ENCODE measurements around the gene VAT1L. TPM values are rescaled to one million over a fixed set of nuclear protein-coding genes. Genes with fewer than 3 reads are reported as not detected.

VAT1L gene
- total and polyA plus RNA-seq, 2 donors (not counting 1 experiment from before 2014, with no cell fraction given) = not detected

DNA sequence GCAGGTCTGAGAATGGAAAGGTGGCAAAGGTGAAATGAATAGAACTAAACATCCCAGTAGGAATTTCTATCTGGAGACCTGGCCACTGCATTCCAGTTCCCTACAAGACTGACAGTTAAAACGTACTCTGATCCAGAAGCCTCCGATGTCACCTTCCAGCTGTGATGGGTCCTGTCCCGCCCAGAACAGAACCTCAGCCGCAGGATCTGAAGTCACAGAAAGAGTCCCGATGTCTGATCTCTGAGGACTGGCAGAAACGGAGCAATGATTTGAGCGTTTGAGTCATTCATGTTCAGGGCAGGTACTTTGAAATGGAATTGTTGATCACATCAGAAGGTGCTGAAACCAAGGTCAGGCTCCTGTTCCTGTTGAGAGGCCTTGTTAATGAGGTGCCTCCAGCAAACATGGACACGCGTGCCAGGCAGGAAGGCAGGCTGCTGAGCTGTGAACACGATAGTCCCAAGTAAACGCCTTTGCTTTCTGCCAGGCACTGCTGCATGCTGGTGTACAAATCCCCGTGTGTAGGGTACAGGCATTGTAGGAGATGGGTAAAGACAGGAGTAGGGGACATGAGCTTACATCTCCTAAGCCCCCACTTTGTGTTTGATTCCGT is 61.4 kb downstream of the VAT1L start:
- H3K4me3 ChIP-seq (ENCODE audit: control extremely low read depth in 1 of 5, extremely low read depth in 1 of 5, insufficient read depth in 1 of 5, low read depth in 2 of 5, low read length in 4 of 5) = no peak overlapping the region
- H3K27ac Mint-ChIP-seq = no peak overlapping the region
- H4K20me1 ChIP-seq (ENCODE audit: control insufficient read depth, insufficient read depth, low read length, poor library complexity, severe bottlenecking) = no peaks in the 10 kb centered on the region
- CTCF ChIA-PET = no interaction called here
- no peaks in the 10 kb centered on the region for H3K36me3 ChIP-seq (replicated peaks in 1 of 2; ENCODE audit: control extremely low read depth in 1 of 2, control insufficient read depth in 1 of 2, extremely low read depth in 1 of 2, insufficient read depth in 2 of 2, low read length in 1 of 2)
- no peaks in the 10 kb centered on the region for H3K9me3 Mint-ChIP-seq (ENCODE audit: insufficient read depth)
- no peaks in the 10 kb centered on the region for H3K4me1 Mint-ChIP-seq
- intact Hi-C loops (cut with micrococcal nuclease) = no loop called here
- no peak overlapping the region for H3K27ac ChIP-seq (ENCODE audit: low read length in 2 of 2)
- H3K9me3 ChIP-seq (ENCODE audit: control extremely low read depth in 1 of 3, control insufficient read depth in 2 of 3, insufficient read depth in 1 of 3, low read length in 2 of 3) = no peaks in the 10 kb centered on the region
- no peak overlapping the region for H2AFZ ChIP-seq (ENCODE audit: insufficient read depth, low read depth, low read length, poor library complexity, severe bottlenecking)
- TF ChIP-seq, protein P1, sequence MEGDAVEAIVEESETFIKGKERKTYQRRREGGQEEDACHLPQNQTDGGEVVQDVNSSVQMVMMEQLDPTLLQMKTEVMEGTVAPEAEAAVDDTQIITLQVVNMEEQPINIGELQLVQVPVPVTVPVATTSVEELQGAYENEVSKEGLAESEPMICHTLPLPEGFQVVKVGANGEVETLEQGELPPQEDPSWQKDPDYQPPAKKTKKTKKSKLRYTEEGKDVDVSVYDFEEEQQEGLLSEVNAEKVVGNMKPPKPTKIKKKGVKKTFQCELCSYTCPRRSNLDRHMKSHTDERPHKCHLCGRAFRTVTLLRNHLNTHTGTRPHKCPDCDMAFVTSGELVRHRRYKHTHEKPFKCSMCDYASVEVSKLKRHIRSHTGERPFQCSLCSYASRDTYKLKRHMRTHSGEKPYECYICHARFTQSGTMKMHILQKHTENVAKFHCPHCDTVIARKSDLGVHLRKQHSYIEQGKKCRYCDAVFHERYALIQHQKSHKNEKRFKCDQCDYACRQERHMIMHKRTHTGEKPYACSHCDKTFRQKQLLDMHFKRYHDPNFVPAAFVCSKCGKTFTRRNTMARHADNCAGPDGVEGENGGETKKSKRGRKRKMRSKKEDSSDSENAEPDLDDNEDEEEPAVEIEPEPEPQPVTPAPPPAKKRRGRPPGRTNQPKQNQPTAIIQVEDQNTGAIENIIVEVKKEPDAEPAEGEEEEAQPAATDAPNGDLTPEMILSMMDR (IDR thresholded peaks at IDR 0.05) = no peak
- no peak for TF ChIP-seq EZH2 (IDR thresholded peaks at IDR 0.05; ENCODE audit: borderline replicate concordance, insufficient read depth, low read depth, low read length, poor library complexity, severe bottlenecking)
- WGBS (ENCODE audit: insufficient coverage) = 91% methylated on average over 12 of the region's 13 CpGs
- H3K4me1 ChIP-seq (ENCODE audit: control insufficient read depth in 2 of 2, insufficient read depth in 2 of 2, low read length in 2 of 2) = no peaks in the 10 kb centered on the region
- no peak for ATAC-seq (ENCODE audit: low read depth)
- H3K79me2 ChIP-seq (ENCODE audit: control insufficient read depth, insufficient read depth, low read length) = no peaks in the 10 kb centered on the region
- H3K27me3 ChIP-seq (replicated peaks in 1 of 4; ENCODE audit: control extremely low read depth in 1 of 4, control insufficient read depth in 3 of 4, insufficient read depth in 4 of 4, low read length in 3 of 4) = no peaks in the 10 kb centered on the region
- H3K4me2 ChIP-seq (replicated peaks; ENCODE audit: low read depth, low read length, poor library complexity, severe bottlenecking) = no peak overlapping the region
- H3K4me3 Mint-ChIP-seq = no peak overlapping the region
- peaks cover 17% of the 10 kb centered on the region for H3K27me3 Mint-ChIP-seq
- no peak overlapping the region for H3K9ac ChIP-seq (ENCODE audit: low read length)
- POLR2A ChIA-PET = no interaction called here
- no peak for DNase-seq

DNA sequence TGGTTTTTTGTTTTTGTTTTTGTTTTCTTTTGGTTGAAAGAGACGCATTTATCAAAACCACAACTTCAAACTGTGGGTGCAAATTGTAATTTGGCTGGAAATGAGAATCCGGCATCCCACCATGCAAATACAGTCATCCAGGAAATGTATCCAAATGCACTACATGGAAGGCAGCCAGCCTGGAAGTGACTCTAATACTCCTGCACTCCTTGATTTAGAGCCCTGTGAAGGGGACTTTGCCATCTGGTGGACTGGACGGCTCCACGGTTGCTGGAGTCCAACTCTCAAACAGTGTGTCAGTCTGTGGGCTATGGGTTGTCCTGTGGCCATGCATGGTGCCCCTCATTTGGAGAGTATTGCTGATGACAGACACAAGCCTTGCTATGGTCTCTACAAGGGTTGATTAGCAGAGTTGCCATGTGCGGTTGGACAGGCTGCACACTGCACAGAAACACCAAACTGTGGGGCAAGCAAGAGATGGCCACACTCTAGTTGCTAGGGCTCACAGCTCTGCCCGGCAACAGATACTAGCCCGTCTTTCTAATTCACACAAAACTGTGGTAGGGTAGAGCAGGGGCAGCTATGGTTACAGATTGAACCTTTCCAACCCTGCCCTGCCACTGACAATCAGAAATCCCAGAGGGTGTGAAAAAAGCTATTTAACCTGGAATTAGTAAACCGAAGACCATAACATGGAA is 62.4 kb downstream of the VAT1L start:
- ChIA-PET POLR2A (no interaction called here), CTCF (no interaction called here)
- H3K9me3 Mint-ChIP-seq (ENCODE audit: insufficient read depth) = no peaks in the 10 kb centered on the region
- Histone ChIP-seq H3K27ac (ENCODE audit: low read length in 2 of 2) (no peak overlapping the region), H3K79me2 (ENCODE audit: control insufficient read depth, insufficient read depth, low read length) (no peaks in the 10 kb centered on the region), H3K4me3 (ENCODE audit: control extremely low read depth in 1 of 5, extremely low read depth in 1 of 5, insufficient read depth in 1 of 5, low read depth in 2 of 5, low read length in 4 of 5) (no peak overlapping the region), H3K36me3 (replicated peaks in 1 of 2; ENCODE audit: control extremely low read depth in 1 of 2, control insufficient read depth in 1 of 2, extremely low read depth in 1 of 2, insufficient read depth in 2 of 2, low read length in 1 of 2) (no peaks in the 10 kb centered on the region), H3K4me1 (ENCODE audit: control insufficient read depth in 2 of 2, insufficient read depth in 2 of 2, low read length in 2 of 2) (no peaks in the 10 kb centered on the region), H3K9me3 (ENCODE audit: control extremely low read depth in 1 of 3, control insufficient read depth in 2 of 3, insufficient read depth in 1 of 3, low read length in 2 of 3) (no peaks in the 10 kb centered on the region), H2AFZ (ENCODE audit: insufficient read depth, low read depth, low read length, poor library complexity, severe bottlenecking) (no peak overlapping the region), H3K4me2 (replicated peaks; ENCODE audit: low read depth, low read length, poor library complexity, severe bottlenecking) (no peak overlapping the region), H3K27me3 (replicated peaks in 1 of 4; ENCODE audit: control extremely low read depth in 1 of 4, control insufficient read depth in 3 of 4, insufficient read depth in 4 of 4, low read length in 3 of 4) (no peaks in the 10 kb centered on the region), H3K9ac (ENCODE audit: low read length) (no peak overlapping the region), H4K20me1 (ENCODE audit: control insufficient read depth, insufficient read depth, low read length, poor library complexity, severe bottlenecking) (no peaks in the 10 kb centered on the region)
- 92% methylated on average over 6 of the region's 8 CpGs for WGBS (ENCODE audit: insufficient coverage)
- H3K4me3 Mint-ChIP-seq = no peak overlapping the region
- H3K4me1 Mint-ChIP-seq = no peaks in the 10 kb centered on the region
- peaks cover 13% of the 10 kb centered on the region for H3K27me3 Mint-ChIP-seq
- TF ChIP-seq, protein P1 (IDR thresholded peaks at IDR 0.05) = no peak
- TF ChIP-seq EZH2 (IDR thresholded peaks at IDR 0.05; ENCODE audit: borderline replicate concordance, insufficient read depth, low read depth, low read length, poor library complexity, severe bottlenecking) = no peak
- intact Hi-C loops (cut with micrococcal nuclease) = no loop called here
- DNase-seq (no peak), ATAC-seq (ENCODE audit: low read depth) (no peak)
- no peak overlapping the region for H3K27ac Mint-ChIP-seq

All from B cell (primary cell).